ENCODE data around the gene SLC35G2.
"Not testable (repeated sequence)": the region's sequence is repeated elsewhere in the genome, so short reads cannot be mapped to it uniquely, and the experiment has no call there.

Gene SLC35G2

DNA sequence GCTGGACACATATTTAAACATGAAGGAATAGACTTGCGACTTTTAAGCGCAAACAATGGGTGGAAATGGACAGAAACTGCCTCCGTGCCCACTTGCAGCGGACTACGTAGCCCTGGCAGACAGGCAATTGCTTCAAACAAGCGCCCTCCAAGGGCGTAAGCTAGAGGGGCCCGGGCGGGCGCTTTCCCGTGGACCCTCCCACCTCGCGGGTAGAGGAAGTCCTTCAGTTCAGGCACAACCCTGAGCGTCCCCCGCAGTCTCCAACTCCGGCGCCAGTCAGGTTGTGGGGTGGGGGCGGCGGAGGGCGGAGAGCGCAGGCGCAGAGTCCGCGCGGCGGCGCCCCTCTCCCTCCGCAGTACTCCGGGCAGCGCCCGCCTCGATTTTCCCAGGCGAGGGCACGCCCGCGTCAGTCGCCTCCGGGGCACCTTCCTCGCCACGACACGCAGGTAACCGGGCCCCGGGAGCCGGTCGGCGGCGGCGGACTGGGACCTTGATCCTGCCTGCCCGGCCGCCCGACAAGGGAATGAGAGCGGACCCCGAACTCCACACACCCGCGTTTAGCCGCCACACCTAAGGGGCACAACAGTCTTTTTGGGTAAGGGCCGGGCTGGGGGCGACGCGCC is at the start of gene SLC35G2:
Gene SLC35G2 (plus strand): TSS at position 358 of the 623 bp plus-strand sequence. CDS start 35,335 bp downstream, outside the sequence.
- peak; percentile 62 for DNase-seq (ENCODE audit: low spot score)

DNA sequence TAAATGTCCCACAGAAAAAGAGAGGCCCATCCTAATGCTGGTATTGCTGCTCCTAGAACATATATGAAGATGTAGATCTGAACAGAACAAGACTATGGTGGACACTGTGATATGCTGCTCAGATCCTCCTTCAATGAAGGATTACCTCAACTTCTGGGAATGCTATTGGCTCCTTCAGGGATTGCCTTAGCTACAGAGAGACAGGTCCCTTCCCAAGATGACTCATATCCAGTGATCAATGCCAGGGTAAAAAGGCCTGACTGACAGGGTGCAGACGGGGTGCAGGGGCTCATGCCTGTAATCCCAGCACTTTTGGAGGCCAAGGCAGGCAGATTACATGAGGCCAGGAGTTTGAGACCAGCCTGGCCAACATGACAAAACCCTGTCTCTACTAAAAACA is 46.2 kb upstream of the SLC35G2 start:
- DNase-seq (ENCODE audit: low spot score) = peak; percentile 42

DNA sequence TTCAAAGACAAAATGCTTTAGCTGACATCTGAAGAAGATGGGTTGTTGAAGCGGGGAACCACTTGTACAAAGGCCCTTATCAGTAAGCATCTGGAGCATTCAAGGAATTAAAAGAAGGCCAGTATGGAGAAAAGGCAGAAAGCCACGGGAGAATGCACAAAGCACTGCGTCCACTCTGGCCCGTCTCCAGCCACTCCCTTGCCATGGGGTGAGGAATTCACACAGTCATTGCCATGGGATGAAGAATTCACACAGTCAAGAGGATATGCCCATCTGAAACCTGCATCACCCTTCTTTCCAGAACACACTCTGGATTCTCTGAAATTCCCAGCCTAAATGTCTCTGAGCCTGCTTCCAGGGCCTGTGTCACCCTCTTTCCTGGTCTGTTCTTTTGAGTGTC is 40.1 kb upstream of the SLC35G2 start:
- no peak for DNase-seq (ENCODE audit: low spot score)

- DNase-seq (ENCODE audit: low spot score) = no peak
Measured at GRCh38 chr3:136780741-136781140, 38.2 kb upstream of the SLC35G2 start.

- no peak for DNase-seq (ENCODE audit: low spot score)
Measured at GRCh38 chr3:136783708-136784191, 35.2 kb upstream of the SLC35G2 start.

DNA sequence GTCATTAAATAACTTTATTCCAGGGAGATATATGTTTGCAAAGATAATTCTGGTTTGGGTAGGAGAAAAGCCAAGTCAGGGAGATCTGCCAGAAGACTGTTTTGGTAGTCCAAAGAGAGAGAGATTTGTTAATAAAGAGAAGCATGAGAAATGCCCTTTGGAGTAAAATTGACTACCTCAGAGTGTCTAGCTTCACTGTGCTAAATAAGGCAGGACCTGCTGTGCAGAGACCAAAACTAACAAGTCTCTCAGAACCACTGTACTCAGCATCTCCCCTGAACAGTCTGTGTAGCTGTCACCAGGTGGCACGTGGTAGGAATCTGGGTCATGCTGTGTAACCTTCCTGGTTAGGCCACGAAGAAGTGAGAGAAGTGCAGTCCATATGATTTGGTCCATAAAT is 31.6 kb upstream of the SLC35G2 start:
- DNase-seq (ENCODE audit: low spot score) = peak; percentile 25

DNA sequence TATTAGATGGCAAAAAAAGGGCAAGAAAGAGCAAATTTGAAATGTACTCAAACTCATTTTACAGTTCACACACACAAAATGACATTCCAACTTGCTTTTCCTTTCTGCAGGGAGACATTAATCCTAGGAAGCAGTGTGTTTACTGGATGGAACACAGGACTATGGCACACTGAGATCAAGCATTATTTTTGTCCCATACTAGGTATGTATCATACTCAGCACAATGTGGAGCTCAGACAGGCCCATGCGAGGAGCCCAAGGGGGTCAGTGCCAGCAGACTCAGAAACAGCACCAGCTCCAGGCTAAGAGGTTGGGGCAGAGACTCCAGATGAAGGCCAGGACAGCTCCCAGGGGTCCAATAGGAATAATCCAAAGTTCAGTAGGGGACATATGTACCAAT is 30.8 kb upstream of the SLC35G2 start:
- DNase-seq (ENCODE audit: low spot score) = no peak

DNA sequence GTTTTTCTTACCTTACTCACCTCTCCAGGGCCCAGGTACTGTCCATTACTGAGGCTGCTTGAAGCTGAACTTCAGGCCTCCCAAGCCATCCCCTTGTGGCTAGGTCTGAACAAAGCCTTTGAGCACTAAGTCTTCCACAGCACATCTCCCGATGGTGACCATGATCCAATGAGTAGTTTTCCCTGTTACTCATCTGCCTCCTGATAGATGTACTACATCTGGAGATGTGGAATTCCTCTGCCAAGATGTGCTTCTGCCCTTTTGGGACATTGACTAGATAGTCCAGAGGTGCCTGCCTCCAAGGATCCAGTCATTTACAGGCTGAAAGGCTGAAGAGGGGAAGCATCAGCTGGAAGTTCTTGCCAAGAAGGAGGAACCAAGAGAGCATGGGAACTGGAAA is 28.9 kb upstream of the SLC35G2 start:
- no peak for DNase-seq (ENCODE audit: low spot score)

DNA sequence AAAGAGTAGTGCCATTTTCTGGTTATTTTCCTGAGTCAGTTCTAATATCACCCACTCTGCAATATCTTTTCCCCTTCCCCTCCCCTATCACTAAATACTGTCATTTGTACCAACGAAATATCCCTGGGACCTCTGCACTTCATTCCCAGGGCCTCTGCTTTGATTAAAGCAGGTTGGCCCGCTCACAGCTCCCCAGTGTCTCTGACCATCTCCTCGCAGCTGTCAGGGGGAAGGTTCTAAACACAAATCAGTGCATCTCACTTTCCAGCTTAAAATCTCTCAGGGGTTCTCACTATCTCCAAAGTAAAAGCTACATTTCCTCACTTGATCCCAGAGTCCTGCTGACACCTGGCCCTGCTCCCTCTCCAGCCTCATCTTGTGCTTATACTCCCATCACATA is 28.1 kb upstream of the SLC35G2 start:
- DNase-seq (ENCODE audit: low spot score) = no peak

DNA sequence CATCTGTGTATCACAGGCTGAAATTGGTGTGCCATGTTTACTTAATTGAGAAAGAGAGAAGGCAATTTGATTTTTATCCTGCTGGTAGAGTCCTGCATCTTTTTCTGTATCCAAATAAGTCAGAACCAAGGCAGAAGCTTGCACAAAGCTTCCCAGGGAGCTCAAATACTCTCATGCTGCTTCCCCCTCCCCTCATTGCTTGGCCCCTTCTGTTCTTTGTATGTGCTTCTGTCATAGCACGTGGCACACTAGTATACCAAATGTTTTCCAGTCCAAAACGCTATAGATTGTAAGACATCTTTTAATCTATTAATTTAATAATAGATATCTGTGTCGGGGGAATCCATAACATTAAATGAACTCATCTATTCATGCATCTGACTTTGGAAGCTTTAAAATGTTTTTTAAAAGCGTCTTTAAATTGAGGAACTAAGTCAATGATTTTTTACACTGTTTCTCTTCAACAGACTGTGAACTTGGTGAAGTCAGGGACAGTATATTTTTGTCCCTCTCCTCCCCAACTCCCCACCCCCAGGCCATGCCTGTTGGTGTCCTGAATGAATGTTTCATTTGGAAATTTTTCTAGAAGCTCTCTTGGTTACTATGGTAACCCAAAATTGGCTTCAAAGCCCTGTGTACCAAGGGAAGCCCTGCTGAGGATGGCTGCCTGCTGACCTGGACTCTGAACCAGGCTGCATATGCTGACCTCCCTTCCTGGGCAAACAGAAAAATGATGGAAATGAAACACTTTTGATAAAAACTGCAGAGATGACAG is 26.2 kb upstream of the SLC35G2 start:
- no peak for DNase-seq (ENCODE audit: low spot score)

DNA sequence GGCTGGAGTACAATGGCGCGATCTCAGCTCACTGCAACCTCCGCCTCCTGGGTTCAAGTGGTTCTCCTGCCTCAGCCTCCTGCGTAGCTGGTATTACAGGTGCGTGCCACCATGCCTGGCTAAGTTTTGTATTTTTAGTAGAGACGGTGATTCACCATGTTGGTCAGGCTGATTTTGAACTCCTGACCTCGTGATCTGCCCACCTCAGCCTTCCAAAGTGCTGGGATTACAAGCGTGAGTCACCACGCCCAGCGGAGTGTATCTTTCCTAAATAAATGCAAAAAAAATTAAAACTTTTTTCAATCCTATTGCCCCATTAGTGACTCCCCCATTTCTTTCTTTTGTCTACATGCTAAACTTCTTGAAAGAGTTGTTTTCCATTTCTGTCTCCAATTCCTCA is 17.8 kb upstream of the SLC35G2 start:
- DNase-seq (ENCODE audit: low spot score) = not testable (repeated sequence)

GRCh38 chr3:136802481-136802996 is 16.4 kb upstream of the SLC35G2 start:
- DNase-seq (ENCODE audit: low spot score) = no peak

- DNase-seq (ENCODE audit: low spot score) = no peak
Measured at GRCh38 chr3:136804141-136804540, 14.8 kb upstream of the SLC35G2 start.

DNA sequence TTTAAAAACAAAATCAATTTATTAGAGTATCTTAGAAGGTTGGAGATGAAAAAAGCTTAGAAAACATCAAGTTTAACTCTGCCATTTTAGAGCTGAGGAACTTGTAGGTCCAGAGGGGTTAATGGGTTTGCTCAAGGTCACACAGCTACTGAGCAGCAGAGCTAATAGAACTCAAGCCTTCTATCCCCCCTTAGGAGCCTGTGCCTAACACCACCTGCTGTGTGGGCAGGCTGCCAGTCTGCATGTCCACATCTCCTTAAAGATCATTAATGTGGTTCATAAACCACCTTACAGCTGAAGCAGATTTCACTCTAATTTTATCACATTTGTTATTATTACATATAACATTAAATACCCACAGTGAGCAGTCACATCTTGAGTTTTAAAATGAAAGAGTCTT is 14.1 kb upstream of the SLC35G2 start:
- no peak for DNase-seq (ENCODE audit: low spot score)

- no peak for DNase-seq (ENCODE audit: low spot score)
Measured at GRCh38 chr3:136805795-136806194, 13.1 kb upstream of the SLC35G2 start.

DNA sequence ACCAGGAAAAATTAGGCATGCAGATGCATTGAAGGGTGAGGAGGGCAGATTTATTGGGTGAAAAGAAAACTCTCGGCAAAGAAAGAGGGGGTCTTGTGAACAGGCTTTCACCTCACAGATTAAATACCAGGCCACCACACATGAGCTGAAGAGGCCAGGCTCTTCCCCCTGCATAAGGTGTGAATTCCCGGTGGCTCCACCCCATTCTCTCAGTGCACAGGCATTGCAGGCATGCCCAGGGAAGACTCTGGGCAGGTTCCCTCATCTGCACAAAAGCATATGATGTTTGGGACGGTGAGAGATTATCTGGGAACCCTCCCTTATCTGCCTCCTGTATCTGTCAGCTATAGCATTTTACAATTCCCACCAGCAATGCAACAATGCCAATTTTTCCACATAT is 7.2 kb upstream of the SLC35G2 start:
- no peak for DNase-seq (ENCODE audit: low spot score)

- DNase-seq (ENCODE audit: low spot score) = no peak
Measured at GRCh38 chr3:136817448-136817847, 1.5 kb upstream of the SLC35G2 start.

DNA sequence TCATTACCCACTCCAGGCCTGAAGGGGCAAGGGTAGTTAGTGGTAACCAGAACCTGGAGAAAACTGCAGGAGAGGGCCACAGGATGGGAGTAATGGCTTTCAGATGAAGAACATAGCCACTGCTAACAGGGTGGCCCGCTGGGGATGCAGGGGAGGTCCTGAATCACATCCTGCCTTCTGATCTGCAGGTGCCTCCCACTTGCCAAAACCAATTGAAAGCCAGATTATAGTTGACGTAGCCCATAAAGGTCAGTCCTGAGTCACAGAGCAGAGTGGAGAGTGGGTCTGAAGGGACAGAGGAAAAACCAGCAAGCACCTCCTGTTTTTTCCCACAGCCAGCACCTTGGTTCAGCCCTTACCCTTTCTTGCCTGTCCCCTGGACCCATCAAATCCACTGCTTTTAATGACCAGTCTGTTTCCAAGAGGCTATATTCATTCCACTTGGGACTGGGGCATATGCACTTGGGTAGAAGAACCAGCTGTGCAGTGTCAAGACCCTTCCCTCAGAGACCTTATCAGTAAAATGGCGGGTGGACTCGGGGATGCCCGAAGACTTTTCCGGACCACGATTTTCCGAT is 646 bp upstream of the SLC35G2 start:
- DNase-seq (ENCODE audit: low spot score) = peak; percentile 70

DNA sequence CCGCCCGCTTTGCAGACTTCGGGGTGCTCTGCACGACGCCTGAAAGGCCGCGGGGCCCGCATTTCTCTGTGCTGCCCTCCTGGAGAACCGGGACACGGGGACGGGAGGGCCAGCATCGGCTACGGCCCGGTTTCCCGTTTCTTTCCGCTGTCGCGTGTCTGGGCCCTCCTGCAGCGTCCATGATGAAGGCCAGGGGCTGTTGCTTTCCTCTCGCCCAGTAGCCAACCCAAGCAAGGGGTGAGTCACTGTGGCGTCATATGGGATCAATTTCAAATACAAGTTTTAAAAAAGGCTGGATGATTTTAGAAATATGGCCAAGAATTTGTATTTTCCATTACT is 435 bp downstream of the SLC35G2 start:
- DNase-seq (ENCODE audit: low spot score) = peak; percentile 87

- DNase-seq (ENCODE audit: low spot score) = peak; percentile 54
Measured at GRCh38 chr3:136819731-136820679, 1.1 kb downstream of the SLC35G2 start.

DNA sequence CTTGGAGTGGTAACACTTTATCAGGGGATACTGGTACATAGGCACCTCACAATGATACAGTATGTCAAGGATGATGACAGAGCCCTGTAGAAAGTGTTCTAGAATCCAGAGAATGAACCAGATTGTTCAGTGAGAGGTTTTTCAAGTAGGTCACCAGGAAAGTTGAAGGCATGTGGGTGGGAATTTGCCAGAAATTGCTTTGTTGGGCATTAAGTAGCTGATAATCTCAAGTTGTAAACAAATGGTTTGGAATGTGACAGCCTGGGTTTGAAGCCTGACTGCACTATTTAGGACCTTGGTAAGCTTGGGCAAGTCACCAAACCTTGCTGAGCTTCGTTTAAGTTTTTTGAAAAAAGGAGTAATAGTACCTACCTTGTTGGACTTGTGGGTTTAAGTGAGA is 12.5 kb downstream of the SLC35G2 start:
- DNase-seq (ENCODE audit: low spot score) = no peak
